GM10266 (cell line): ENCODE data around the gene NGFR.

Experiments
- DNase-seq: peaks from one replicate; pipeline ENCODE4 v3.0.0; 2012; ENCODE audit errors: extremely low spot score
- TF ChIP-seq, protein P1 (sequence below): IDR thresholded peaks from 2 replicates; pipeline ENCODE4 v1.5.1; 2012; ENCODE audit warnings: mild to moderate bottlenecking, low read depth; ENCODE audit not compliant: control insufficient read depth, insufficient read depth; ENCODE audit errors: missing control alignments

Gene NGFR

DNA sequence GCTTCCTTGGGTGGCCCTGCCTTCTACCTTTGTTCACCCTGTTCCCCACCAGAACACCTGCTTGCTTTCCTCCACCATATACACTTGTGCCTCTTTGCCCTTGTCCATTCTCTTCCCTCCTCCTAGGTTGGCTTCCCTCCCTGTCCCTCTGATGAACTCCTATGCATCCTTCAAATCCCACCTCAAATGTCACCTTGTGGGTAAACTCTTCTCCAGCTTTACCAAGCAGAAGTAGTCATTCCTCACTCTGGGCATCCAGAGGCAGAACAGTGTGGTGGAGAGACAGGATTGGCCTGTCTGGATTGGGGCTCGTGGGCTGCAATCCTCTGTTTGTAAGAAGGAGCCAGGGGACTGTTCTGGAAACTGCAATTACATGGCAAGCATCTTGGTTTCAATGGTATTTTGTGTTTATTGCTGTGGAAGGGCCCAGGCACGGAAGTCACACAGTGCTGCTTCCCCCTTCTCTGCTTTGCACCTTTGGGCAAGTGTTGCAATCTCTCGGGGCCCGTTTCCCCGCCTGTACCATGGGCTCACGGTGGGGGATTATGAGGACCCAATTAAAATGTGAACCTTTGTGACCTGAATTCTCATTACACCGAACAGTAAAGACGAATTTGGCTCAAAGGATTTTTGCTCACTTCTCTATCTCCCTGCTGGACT, 58.7 kb downstream of the NGFR start:
- TF ChIP-seq, protein P1, sequence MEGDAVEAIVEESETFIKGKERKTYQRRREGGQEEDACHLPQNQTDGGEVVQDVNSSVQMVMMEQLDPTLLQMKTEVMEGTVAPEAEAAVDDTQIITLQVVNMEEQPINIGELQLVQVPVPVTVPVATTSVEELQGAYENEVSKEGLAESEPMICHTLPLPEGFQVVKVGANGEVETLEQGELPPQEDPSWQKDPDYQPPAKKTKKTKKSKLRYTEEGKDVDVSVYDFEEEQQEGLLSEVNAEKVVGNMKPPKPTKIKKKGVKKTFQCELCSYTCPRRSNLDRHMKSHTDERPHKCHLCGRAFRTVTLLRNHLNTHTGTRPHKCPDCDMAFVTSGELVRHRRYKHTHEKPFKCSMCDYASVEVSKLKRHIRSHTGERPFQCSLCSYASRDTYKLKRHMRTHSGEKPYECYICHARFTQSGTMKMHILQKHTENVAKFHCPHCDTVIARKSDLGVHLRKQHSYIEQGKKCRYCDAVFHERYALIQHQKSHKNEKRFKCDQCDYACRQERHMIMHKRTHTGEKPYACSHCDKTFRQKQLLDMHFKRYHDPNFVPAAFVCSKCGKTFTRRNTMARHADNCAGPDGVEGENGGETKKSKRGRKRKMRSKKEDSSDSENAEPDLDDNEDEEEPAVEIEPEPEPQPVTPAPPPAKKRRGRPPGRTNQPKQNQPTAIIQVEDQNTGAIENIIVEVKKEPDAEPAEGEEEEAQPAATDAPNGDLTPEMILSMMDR: no peak

DNA sequence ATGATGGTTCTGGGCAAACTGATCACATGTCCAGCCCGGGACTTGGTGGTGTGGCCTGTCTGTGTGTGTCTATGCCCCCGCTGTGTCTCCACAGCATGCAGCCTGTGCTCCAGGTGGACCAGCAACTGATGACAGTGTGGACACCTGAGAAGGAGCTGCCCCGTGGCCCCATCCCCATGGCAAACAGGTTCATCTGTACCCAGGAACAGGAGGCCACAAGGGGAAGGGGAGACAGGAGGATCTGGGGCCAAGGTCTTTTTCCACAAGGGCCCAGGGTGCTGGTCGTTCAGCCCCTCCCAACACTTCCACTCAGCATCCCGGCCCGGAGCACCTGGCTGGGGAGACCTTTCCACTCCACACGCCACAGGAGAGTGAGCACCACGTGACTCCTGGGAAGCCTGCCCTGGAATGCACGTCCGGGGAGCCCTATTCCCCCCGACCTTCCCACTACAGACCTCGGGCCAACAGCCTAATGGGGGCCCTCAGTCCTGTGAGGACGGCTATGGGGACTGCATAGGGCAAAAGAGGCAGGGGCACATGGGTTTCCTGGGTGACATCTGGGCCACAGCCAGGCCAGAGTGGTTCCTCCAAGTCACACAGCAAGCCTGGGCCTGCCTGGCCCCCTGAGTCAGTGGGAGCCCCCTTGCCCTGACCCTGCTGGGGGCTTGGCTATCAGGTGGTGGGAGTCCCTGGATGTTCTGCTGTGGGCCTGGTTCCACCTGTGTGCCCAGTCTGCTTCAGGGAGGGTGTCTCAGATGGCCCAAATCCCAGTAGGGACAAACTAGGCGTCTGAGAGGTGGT, 59.8 kb downstream of the NGFR start:
- DNase-seq: peak; percentile 7
- TF ChIP-seq, protein P1: no peak

More for the DNA sequence above, 58.7 kb downstream of the NGFR start:
- peak; percentile 5 for DNase-seq

DNA sequence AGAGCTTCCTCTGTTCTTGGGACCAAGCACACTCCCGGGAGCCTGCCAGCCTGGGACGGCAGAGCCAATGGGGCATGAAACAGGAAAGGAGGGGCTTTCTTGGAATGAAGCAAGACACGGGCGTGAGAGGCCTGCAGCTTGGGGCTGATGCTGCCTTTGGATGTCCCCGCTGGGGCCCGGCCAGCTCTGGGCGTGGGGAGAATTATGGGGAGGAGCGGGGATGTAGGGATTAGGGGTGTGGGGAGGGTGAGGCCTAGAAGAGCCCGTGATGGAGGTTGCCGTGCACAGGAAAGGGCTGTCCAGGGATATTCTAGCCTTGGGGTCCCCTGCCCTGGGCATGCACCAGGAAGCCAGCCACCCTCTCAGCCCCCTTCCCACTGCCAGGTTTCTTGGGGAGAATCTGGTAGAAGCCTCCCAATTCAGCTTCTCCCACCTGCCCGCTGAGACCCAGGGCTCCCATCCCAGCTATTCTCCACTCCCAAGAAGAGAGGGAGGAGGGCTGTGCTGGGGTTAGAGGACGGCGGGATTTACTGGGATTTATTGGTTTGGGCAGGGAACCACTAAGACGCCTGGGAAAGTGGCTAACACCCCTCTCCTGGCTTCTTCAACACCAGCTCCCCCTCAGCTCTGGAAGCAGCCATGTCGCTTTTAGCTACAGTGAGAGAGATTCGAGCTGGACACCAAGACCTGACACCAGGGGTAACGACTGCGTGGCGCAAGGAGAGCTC, 60.6 kb downstream of the NGFR start:
- no peak for DNase-seq
- TF ChIP-seq, protein P1: no peak

DNA sequence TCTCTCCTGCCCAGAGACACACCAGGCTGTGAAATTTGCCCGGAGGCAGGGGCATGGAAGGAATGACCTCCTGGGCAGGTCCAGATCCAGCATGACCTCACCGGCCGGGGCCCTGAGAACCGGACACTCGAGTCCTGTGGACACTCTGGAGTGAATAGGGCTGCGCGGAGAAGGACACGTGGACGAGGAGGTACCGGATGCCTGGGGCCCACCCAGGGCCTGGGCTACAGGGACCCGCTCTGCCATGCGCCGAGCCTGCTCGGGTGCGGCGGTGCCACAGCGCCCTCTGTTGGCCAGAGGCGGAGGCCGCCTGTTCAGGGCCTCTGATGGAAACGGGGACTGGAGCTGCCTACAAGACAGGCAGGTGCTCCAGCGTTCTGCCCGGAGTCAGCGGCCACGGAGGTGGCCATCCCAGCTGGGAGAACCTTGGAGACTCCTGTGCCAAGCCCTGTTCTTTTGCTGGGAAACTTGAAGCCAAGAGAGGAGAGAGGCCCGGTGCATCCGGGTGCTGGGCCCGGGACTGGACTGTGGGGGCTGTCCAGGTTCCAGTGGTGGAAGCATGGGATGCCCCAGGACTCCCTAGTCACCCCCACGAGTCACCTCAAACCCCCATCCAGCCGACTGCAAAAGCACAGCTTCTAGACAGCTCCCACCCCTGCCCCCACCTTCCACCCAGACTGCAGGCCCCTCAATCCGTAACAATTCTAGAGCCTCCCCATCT, 61.3 kb downstream of the NGFR start:
- DNase-seq: peak; percentile 86

DNA sequence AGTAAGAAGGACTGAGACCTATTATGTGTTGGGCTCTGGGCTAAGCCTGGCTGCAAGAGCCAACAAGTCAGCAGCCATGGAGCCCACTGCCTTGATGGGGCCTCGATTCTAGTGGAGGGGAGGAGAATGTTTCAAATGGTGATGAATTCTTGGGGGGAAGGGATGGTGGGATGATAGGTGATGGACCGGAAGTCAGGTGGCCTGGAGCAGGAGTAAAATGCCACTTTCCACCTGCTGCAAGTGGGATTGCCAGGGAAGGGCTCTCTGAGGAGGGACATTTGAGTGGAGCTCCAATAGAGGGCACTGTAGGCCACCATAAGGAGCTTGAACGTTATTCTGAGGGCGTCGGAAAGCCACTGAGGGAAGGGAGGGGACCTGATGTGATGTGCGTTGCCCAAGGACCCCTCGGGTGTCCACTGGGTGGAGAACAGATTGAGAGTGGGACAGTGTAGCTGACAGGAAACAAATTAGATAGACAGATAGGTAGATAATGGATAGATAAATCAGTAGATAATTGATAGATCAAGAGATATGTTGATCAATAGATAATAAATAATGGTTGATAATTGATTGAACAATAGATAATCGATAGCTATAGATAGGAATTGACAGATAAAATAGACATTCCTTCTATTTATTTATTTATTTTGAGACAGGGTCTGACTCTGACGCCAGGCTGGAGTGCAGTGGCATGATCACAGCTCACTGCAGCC, 62.4 kb downstream of the NGFR start:
- TF ChIP-seq, protein P1: peak; percentile 75

More for the DNA sequence above, 61.3 kb downstream of the NGFR start:
- TF ChIP-seq, protein P1: peak; percentile 99

More for the DNA sequence above, 62.4 kb downstream of the NGFR start:
- peak; percentile 65 for DNase-seq
